ENCODE data around the gene H6PD.

Gene H6PD

GRCh38 chr1:9278585-9279153 is 44.1 kb downstream of the H6PD start:
- no peak for DNase-seq (ENCODE audit: low spot score)

GRCh38 chr1:9279172-9279840 is 44.7 kb downstream of the H6PD start:
- no peak for DNase-seq (ENCODE audit: low spot score)

GRCh38 chr1:9280015-9280860 is 45.7 kb downstream of the H6PD start:
- peak; percentile 94 for DNase-seq (ENCODE audit: low spot score)

GRCh38 chr1:9281071-9281827 is 46.7 kb downstream of the H6PD start:
- no peak for DNase-seq (ENCODE audit: low spot score)

- DNase-seq (ENCODE audit: low spot score), result no peak
These were observed 47.5 kb downstream of the H6PD start for GRCh38 chr1:9281908-9282695.

- DNase-seq (ENCODE audit: low spot score), result no peak
These were observed 48.1 kb downstream of the H6PD start for GRCh38 chr1:9282696-9282955.

GRCh38 chr1:9284061-9284460 is 49.5 kb downstream of the H6PD start:
- DNase-seq (ENCODE audit: low spot score), result no peak

GRCh38 chr1:9286556-9286955 is 52.0 kb downstream of the H6PD start:
- DNase-seq (ENCODE audit: low spot score), result no peak

GRCh38 chr1:9289090-9289534 is 54.5 kb downstream of the H6PD start:
- DNase-seq (ENCODE audit: low spot score), result peak; percentile 79

- peak; percentile 90 for DNase-seq (ENCODE audit: low spot score)
These were observed 55.3 kb downstream of the H6PD start for GRCh38 chr1:9289711-9290485.

GRCh38 chr1:9291914-9292360 is 57.4 kb downstream of the H6PD start:
- peak; percentile 40 for DNase-seq (ENCODE audit: low spot score)

GRCh38 chr1:9292361-9293240 is 58.0 kb downstream of the H6PD start, which contains the start of gene SPSB1:
Gene SPSB1 (plus strand): TSS chr1:9292894. CDS start chr1:9355892, 62,998 bp downstream.
- DNase-seq (ENCODE audit: low spot score), result peak; percentile 79

GRCh38 chr1:9293241-9293532 is 58.6 kb downstream of the H6PD start:
- no peak for DNase-seq (ENCODE audit: low spot score)

- DNase-seq (ENCODE audit: low spot score), result peak; percentile 63
These were observed 59.2 kb downstream of the H6PD start for GRCh38 chr1:9293533-9294404.

GRCh38 chr1:9294405-9294773 is 59.8 kb downstream of the H6PD start:
- DNase-seq (ENCODE audit: low spot score), result peak; percentile 98

- DNase-seq (ENCODE audit: low spot score), result peak; percentile 73
These were observed 60.5 kb downstream of the H6PD start for GRCh38 chr1:9294910-9295636.

- no peak for DNase-seq (ENCODE audit: low spot score)
These were observed 61.3 kb downstream of the H6PD start for GRCh38 chr1:9295884-9296283.

- DNase-seq (ENCODE audit: low spot score), result no peak
These were observed 62.3 kb downstream of the H6PD start for GRCh38 chr1:9296850-9297249.

Data from RKO (cell line).